ENCODE measurements around the gene CRIP1.
A peak's percentile ranks its signal among the peaks of the same experiment; 100 is the strongest.

The CRIP1 gene

DNA sequence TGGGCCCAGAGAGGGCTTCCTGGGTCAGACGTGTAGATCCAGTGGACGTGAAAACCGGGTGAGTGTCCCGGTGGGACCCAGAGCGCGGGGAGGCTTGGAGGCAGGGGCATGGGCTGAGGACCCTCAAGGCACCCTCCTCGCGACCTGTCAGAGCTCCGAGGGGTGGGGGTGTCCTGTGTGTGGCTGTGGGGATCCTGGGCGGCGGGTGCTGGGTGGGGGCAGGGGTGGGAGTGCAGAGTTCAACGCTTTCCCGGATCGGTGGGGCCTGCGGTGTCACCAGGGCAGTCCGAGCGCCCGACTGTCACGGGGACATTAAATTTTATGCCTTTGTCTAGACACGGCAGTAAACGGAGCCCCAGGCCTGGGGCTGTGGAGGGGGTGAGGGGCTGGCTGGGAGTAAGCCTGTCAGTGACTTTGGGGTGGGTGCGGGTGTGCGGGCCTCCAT, 40.7 kb downstream of the CRIP1 start:
- peak overlapping the region; percentile 74 for H3K4me3 ChIP-seq (ENCODE audit: low read depth, low read length)
- TF ChIP-seq, protein P1, sequence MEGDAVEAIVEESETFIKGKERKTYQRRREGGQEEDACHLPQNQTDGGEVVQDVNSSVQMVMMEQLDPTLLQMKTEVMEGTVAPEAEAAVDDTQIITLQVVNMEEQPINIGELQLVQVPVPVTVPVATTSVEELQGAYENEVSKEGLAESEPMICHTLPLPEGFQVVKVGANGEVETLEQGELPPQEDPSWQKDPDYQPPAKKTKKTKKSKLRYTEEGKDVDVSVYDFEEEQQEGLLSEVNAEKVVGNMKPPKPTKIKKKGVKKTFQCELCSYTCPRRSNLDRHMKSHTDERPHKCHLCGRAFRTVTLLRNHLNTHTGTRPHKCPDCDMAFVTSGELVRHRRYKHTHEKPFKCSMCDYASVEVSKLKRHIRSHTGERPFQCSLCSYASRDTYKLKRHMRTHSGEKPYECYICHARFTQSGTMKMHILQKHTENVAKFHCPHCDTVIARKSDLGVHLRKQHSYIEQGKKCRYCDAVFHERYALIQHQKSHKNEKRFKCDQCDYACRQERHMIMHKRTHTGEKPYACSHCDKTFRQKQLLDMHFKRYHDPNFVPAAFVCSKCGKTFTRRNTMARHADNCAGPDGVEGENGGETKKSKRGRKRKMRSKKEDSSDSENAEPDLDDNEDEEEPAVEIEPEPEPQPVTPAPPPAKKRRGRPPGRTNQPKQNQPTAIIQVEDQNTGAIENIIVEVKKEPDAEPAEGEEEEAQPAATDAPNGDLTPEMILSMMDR (IDR thresholded peaks at IDR 0.05; ENCODE audit: insufficient read depth, low read depth, low read length, missing control alignments), result no peak
- no peak for DNase-seq (ENCODE audit: low read depth)

DNA sequence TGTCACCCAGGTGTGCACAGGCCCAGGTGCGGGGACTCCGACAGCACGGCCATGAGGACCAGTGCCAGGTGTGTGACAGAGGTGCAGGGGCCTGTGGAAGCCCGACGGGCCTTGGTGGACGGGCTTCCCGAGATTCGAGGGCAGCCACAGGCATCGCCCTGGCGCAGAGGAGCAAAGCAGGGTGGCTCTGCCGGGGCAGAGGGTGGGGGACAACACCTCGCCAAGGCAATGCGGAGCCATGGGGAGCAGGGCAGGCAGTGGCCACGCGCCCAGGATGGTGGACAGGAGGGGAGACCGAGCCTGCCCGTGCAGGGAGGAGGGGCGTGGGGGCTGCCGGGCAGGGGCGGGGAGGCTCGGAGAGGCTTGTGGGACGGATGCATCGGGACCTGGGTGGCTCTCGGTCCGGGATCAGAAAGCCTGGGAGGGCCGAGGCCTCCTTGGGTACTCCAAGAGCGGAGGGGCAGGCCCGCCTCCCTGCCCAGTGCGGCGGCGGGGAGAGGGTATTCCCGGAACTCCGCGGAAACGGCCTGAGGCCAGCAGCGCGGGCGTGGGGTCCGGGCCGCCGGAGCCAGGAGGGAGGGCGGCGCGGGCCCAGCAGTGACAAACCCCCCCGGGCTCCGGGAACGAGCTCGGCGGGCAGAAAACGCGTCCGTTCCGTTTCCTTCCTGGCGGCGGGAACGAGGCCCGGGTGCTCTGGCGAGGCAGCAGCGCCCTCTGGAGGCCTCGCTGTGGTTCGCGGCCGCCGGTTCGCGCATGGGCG, 41.3 kb downstream of the CRIP1 start:
- TF ChIP-seq, protein P1 (IDR thresholded peaks at IDR 0.05; ENCODE audit: insufficient read depth, low read depth, low read length, missing control alignments), result peak; percentile 87
- H3K4me3 ChIP-seq (ENCODE audit: low read depth, low read length), result peak overlapping the region; percentile 74
- peak; percentile 87 for DNase-seq (ENCODE audit: low read depth)

DNA sequence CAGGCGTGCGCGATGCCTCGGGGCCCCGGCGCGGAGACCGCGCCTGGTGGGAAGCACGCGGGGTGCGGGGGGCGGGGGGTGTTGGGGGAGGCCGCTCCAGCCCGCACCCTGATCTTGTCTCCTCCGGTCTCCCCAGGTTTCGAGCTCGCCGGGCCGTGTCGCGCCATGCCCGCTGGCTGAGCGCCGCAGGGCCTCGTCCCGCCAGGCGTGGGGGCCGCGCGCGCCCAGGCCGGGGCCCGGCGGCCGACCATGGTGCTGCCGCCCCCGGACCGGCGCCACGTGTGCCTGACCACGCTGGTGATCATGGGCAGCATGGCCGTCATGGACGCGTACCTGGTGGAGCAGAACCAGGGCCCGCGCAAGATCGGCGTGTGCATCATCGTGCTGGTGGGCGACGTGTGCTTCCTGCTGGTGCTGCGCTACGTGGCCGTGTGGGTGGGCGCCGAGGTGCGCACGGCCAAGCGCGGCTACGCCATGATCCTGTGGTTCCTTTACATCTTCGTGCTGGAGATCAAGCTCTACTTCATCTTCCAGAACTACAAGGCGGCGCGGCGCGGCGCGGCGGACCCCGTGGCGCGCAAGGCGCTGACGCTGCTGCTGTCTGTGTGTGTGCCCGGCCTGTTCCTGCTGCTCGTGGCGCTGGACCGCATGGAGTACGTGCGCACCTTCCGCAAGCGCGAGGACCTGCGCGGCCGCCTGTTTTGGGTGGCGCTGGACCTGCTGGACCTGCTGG, 42.1 kb downstream of the CRIP1 start:
- peak overlapping the region; percentile 74 for H3K4me3 ChIP-seq (ENCODE audit: low read depth, low read length)
- TF ChIP-seq, protein P1 (IDR thresholded peaks at IDR 0.05; ENCODE audit: insufficient read depth, low read depth, low read length, missing control alignments), result no peak
- peak; percentile 55 for DNase-seq (ENCODE audit: low read depth)

DNA sequence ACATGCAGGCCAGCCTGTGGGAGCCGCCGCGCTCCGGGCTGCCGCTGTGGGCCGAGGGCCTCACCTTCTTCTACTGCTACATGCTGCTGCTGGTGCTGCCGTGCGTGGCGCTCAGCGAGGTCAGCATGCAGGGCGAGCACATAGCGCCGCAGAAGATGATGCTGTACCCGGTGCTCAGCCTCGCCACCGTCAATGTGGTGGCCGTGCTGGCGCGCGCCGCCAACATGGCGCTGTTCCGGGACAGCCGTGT, 42.6 kb downstream of the CRIP1 start:
- TF ChIP-seq, protein P1 (IDR thresholded peaks at IDR 0.05; ENCODE audit: insufficient read depth, low read depth, low read length, missing control alignments), result no peak
- peak overlapping the region; percentile 74 for H3K4me3 ChIP-seq (ENCODE audit: low read depth, low read length)
- DNase-seq (ENCODE audit: low read depth), result no peak

DNA sequence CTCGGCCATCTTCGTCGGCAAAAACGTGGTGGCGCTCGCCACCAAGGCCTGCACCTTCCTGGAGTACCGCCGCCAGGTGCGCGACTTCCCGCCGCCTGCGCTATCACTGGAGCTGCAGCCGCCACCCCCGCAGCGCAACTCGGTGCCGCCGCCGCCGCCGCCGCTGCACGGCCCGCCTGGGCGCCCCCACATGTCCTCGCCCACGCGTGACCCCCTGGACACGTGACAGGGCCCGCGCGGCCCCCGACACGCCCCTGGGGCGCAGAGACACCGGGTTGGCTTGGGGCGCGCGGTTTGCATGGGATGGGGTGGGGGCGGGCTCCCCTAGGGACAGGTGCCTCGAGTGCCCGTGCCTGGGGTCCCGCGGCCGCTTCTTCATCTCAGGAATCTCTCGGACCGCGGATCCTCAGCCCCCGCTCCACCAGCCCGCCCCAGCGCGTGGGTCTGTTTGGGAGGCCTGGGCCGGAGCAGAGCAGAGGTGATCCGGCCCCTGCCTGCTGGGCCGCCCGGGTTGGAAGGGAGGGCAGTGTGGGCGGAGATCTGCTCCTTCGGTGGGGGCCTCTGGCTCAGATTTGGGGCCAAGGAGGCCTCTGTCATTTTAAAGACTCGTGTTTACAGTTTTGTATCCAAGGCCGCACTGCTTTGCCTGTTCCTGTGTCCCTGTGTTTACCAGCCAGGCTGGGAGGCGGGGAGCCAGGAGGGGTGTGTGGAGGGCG, 43.0 kb downstream of the CRIP1 start:
- TF ChIP-seq, protein P1 (IDR thresholded peaks at IDR 0.05; ENCODE audit: insufficient read depth, low read depth, low read length, missing control alignments), result no peak
- peak; percentile 72 for DNase-seq (ENCODE audit: low read depth)

DNA sequence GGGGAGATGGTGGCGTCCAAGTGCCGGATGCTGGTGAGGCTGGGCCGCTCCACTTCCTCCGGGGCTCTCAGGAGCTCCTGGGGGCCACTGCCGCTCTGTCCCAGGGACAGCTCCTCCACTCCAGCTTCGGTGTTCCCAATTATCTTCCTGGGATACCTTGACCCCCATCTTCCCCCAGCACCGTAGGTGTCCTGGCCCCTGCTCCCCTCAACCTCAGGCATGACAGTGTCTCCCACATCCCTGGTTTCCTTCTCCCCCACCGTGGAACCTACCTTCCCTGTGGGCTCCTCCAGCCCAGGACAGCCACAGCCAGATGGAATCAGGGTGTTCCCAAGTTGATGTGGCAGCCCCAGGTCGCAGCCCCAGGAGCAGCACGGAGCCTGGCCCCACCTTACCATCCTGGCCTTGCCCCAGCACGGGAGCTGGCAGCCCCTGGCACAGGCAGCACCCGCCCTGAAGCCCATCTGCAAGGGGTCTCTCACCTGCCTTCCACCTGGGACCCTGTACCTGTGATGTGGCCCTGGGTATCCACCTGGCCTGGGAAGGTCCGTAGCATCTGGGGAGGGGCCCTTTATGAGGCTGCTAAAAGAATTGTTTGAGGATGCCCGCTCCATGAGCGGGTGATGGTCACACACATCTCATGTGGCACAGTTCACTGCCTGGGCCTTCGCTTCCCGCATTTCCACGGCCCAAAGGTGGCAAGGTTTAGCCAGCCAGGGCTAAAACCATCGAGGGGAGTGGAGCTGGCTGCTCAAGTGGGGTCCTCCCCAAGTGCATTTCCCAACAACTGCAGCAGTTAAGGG, 43.8 kb downstream of the CRIP1 start:
- DNase-seq (ENCODE audit: low read depth), result no peak
- peak overlapping the region; percentile 74 for H3K4me3 ChIP-seq (ENCODE audit: low read depth, low read length)
- TF ChIP-seq, protein P1 (IDR thresholded peaks at IDR 0.05; ENCODE audit: insufficient read depth, low read depth, low read length, missing control alignments), result no peak

More for the DNA sequence above, 43.0 kb downstream of the CRIP1 start:
- H3K4me3 ChIP-seq (ENCODE audit: low read depth, low read length), result peak overlapping the region; percentile 74

Measured in GM12865 (cell line).